Hepatocyte (in vitro differentiated cells): Measurements from ENCODE around the gene CARD10. TPM values are rescaled to one million over a fixed set of nuclear protein-coding genes. Genes with fewer than 3 reads are reported as not detected.

Experiments
- DNase-seq: peaks from one replicate; pipeline ENCODE4 v3.0.0-alpha.2; 2016; ENCODE audit warnings: low spot score
- H2AFZ ChIP-seq: fragments of 200-600 bp; sonication (generic); 2 replicates; pipeline ENCODE4 v1.6.0; 2016; ENCODE audit warnings: antibody characterized with exemption, mild to moderate bottlenecking
- H3K27ac ChIP-seq: fragments of 200-600 bp; sonication (generic); 2 replicates; pipeline ENCODE4 v1.5.1; 2016; ENCODE audit warnings: mild to moderate bottlenecking
- H3K27me3 ChIP-seq: fragments of 200-600 bp; sonication (generic); 2 replicates; pipeline ENCODE4 v1.6.1; 2016
- H3K36me3 ChIP-seq: fragments of 200-600 bp; sonication (generic); replicated peaks from 2 replicates; pipeline ENCODE4 v1.5.1; 2016; ENCODE audit warnings: low read depth; ENCODE audit not compliant: insufficient read depth
- H3K4me1 ChIP-seq: fragments of 200-600 bp; sonication (generic); 2 replicates; pipeline ENCODE4 v1.5.1; 2016; ENCODE audit warnings: mild to moderate bottlenecking, moderate library complexity; ENCODE audit not compliant: insufficient read depth
- H3K4me2 ChIP-seq: fragments of 200-600 bp; sonication (generic); 2 replicates; pipeline ENCODE4 v1.6.0; 2016
- H3K4me3 ChIP-seq: fragments of 200-600 bp; sonication (generic); 2 replicates; pipeline ENCODE4 v1.5.1; 2016; ENCODE audit warnings: mild to moderate bottlenecking
- H3K79me2 ChIP-seq: fragments of 200-600 bp; sonication (generic); 2 replicates; pipeline ENCODE4 v1.6.0; 2017; ENCODE audit warnings: mild to moderate bottlenecking
- H3K9me2 ChIP-seq: fragments of 200-600 bp; sonication (generic); replicated peaks from 2 replicates; pipeline ENCODE4 v1.6.0; 2017; ENCODE audit warnings: mild to moderate bottlenecking; ENCODE audit not compliant: insufficient read depth
- H3K9me3 ChIP-seq: fragments of 200-600 bp; sonication (generic); 2 replicates; pipeline ENCODE4 v1.5.1; 2016; ENCODE audit warnings: low read depth, mild to moderate bottlenecking
- H4K20me1 ChIP-seq: fragments of 200-600 bp; sonication (generic); 2 replicates; pipeline ENCODE4 v1.6.0; 2016; ENCODE audit warnings: mild to moderate bottlenecking; ENCODE audit not compliant: insufficient read depth, poor library complexity, severe bottlenecking
- CTCF ChIP-seq: fragments of 200-600 bp; sonication (generic); IDR thresholded peaks from 2 replicates; pipeline ENCODE4 v1.5.1; 2016; ENCODE audit warnings: antibody characterized with exemption, mild to moderate bottlenecking; ENCODE audit not compliant: poor library complexity
- EZH2 ChIP-seq: fragments of 200-600 bp; sonication (generic); IDR thresholded peaks from 2 replicates; pipeline ENCODE4 v1.6.1; 2016; ENCODE audit warnings: antibody characterized with exemption, mild to moderate bottlenecking, borderline replicate concordance
- EZH2phosphoT487 ChIP-seq: fragments of 200-600 bp; sonication (generic); IDR thresholded peaks from one replicate; pipeline ENCODE4 v1.6.1; 2018; ENCODE audit warnings: antibody characterized with exemption, mild to moderate bottlenecking, low read depth, moderate library complexity; ENCODE audit not compliant: unreplicated experiment, severe bottlenecking
- WGBS: methylation state at CpG from one replicate; pipeline ENCODE4 v1.1.6; 2016; ENCODE audit warnings: low lambda C conversion rate; ENCODE audit errors: missing lambda C conversion rate; 5-methylcytosine and 5-hydroxymethylcytosine counted together
- polyA plus RNA-seq: library from polyadenylated mRNA; unstranded; fragments of >200 nt; fragmentation: Nextera tagmentation; extraction: Ambion mirVana; gene quantifications from 2 replicates; pipeline ENCODE4 v1.2.1, GENCODE V29; 2016
- total RNA-seq: library from RNA; depleted of rRNA; stranded (reverse); fragments of >200 nt; gene quantifications from 2 replicates; pipeline ENCODE4 v1.2.3, GENCODE V29; 2014

CARD10 gene
- total and polyA plus RNA-seq, 2 experiments from 2014 or later: 23.4 to 28.7 TPM

DNA sequence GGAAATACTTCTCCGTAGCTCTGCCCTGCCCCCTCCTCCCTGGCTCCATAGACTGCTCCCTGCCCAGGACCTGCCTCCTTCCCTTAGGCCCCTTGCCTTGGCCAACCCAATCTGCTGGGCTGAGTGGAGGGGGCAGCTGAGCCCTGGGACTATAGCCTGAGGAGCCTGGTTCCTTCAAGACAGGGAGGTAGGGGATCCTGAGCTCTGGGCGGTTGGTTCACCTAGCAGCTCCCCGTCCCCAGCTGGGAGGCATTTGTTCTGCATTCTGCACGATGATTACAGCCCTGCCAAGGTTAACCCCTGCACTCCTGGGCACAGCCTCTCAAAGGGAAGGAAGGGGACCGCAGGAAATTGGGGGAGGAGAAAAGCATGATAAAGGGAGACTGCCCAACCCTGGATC lies 37.5 kb upstream of the CARD10 start:
- Histone ChIP-seq H2AFZ (no peak overlapping the region), H3K4me2 (peak overlapping the region; percentile 48), H3K27ac (peak overlapping the region; percentile 71), H4K20me1 (no peaks in the 10 kb centered on the region), H3K27me3 (no peaks in the 10 kb centered on the region), H3K4me3 (no peak overlapping the region), H3K36me3 (no peaks in the 10 kb centered on the region), H3K9me2 (no peaks in the 10 kb centered on the region), H3K79me2 (peaks cover 8% of the 10 kb centered on the region), H3K9me3 (no peaks in the 10 kb centered on the region), H3K4me1 (peaks cover 36% of the 10 kb centered on the region)
- TF ChIP-seq EZH2 (no peak), CTCF (no peak), EZH2phosphoT487 (no peak)
- DNase-seq: no peak
- WGBS: 8% methylated on average over 5 of the region's 5 CpGs

DNA sequence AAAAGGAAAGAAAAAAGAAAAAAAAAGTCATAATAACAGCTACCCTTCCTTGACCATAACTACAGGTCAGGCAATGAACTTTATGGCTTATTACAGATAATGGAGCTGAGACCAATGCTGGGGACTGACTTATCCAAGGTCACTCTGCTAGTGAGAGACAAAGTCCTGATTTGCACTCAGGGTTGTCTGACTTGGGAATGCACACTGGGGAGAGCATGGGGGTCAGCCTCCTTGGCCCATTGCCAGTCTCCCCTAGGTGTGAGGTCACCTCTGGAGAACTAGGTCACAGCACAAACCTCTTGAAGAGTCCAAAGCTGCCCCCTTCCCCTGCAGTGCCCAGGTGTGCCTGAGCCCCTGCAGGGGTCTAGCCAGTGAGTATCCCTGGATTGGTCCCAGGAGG lies 35.8 kb upstream of the CARD10 start:
- H2AFZ ChIP-seq: no peak overlapping the region
- no peaks in the 10 kb centered on the region for H3K9me3 ChIP-seq
- no peak overlapping the region for H3K4me2 ChIP-seq
- H4K20me1 ChIP-seq: no peaks in the 10 kb centered on the region
- TF ChIP-seq EZH2phosphoT487 (no peak), EZH2 (no peak), CTCF (no peak)
- H3K4me1 ChIP-seq: peaks cover 36% of the 10 kb centered on the region
- H3K4me3 ChIP-seq: no peak overlapping the region
- H3K79me2 ChIP-seq: no peaks in the 10 kb centered on the region
- no peak overlapping the region for H3K27ac ChIP-seq
- H3K27me3 ChIP-seq: no peaks in the 10 kb centered on the region
- no peaks in the 10 kb centered on the region for H3K36me3 ChIP-seq
- H3K9me2 ChIP-seq: no peaks in the 10 kb centered on the region
- no peak for DNase-seq

DNA sequence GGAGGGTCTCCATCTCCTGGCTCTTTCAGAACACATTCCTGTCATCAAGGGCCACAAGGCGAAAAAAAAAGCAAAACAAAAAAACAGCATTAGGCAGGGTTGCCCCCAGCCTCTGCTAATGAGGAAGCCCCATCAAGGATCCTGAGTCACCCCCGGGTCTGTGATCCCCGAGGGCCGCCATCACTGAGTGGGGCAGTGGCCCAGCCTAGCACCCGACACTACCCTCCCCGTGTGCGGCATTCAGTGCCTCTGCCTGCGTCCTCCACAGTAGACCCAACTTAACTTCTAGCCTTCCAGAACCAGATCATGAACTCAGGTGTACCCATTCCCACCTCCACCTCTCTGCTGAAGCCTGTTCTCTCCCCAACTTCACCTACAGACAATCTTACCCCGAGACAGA lies 34.5 kb upstream of the CARD10 start:
- H3K9me3 ChIP-seq: no peaks in the 10 kb centered on the region
- 91% methylated on average over 9 of the region's 9 CpGs for WGBS
- H3K9me2 ChIP-seq: no peaks in the 10 kb centered on the region
- no peak for DNase-seq
- no peaks in the 10 kb centered on the region for H3K27me3 ChIP-seq
- no peak overlapping the region for H3K27ac ChIP-seq
- no peaks in the 10 kb centered on the region for H3K36me3 ChIP-seq
- no peak overlapping the region for H3K4me3 ChIP-seq
- H2AFZ ChIP-seq: no peak overlapping the region
- peaks cover 36% of the 10 kb centered on the region for H3K4me1 ChIP-seq
- TF ChIP-seq EZH2: no peak
- TF ChIP-seq CTCF: no peak
- TF ChIP-seq EZH2phosphoT487: no peak
- no peak overlapping the region for H3K4me2 ChIP-seq
- H4K20me1 ChIP-seq: no peaks in the 10 kb centered on the region
- H3K79me2 ChIP-seq: no peaks in the 10 kb centered on the region
